Epithelial cell of prostate (primary cell): ENCODE results near the gene OMP.
"Not testable (repeated sequence)": the region's sequence is repeated elsewhere in the genome, so short reads cannot be mapped to it uniquely, and the experiment has no call there.

ENCODE experiments used
- DNase-seq: peaks from one replicate; pipeline ENCODE4 v3.0.0-alpha.2; 2011; ENCODE audit warnings: low read depth, low spot score
- H3K27ac ChIP-seq: fragments of 450-650 bp; 2 replicates; pipeline ENCODE4 v1.5.1; 2017; ENCODE audit warnings: mild to moderate bottlenecking

The OMP gene

GRCh38 chr11:77102246-77103210 lies at the start of gene OMP:
Gene OMP (plus strand): TSS chr11:77102840. CDS start chr11:77102840, 0 bp downstream.
- H3K27ac ChIP-seq: no peak within 1 kb of the TSS
- DNase-seq: no peak

- H3K27ac ChIP-seq: no peak overlapping the region
- DNase-seq: no peak
Observed at GRCh38 chr11:77053217-77054015, 49.2 kb upstream of the OMP start.

GRCh38 chr11:77054084-77054483 lies 48.6 kb upstream of the OMP start:
- H3K27ac ChIP-seq: no peak overlapping the region
- no peak for DNase-seq

- no peak for DNase-seq
- H3K27ac ChIP-seq: no peak overlapping the region
Observed at GRCh38 chr11:77055101-77055561, 47.5 kb upstream of the OMP start.

- DNase-seq: no peak
- no peak overlapping the region for H3K27ac ChIP-seq
Observed at GRCh38 chr11:77055913-77056312, 46.7 kb upstream of the OMP start.

GRCh38 chr11:77056814-77057402 lies 45.7 kb upstream of the OMP start:
- DNase-seq: no peak
- no peak overlapping the region for H3K27ac ChIP-seq

GRCh38 chr11:77057938-77058474 lies 44.6 kb upstream of the OMP start:
- DNase-seq: no peak
- H3K27ac ChIP-seq: no peak overlapping the region

GRCh38 chr11:77058900-77059299 lies 43.7 kb upstream of the OMP start:
- DNase-seq: no peak
- H3K27ac ChIP-seq: no peak overlapping the region

- no peak for DNase-seq
- no peak overlapping the region for H3K27ac ChIP-seq
Observed at GRCh38 chr11:77059806-77060205, 42.8 kb upstream of the OMP start.

GRCh38 chr11:77060234-77060633 lies 42.4 kb upstream of the OMP start:
- no peak overlapping the region for H3K27ac ChIP-seq
- no peak for DNase-seq

GRCh38 chr11:77061258-77061657 lies 41.4 kb upstream of the OMP start:
- not testable (repeated sequence) for H3K27ac ChIP-seq, DNase-seq

- DNase-seq: no peak
- H3K27ac ChIP-seq: no peak overlapping the region
Observed at GRCh38 chr11:77062924-77063323, 39.7 kb upstream of the OMP start.

GRCh38 chr11:77063407-77063806 lies 39.2 kb upstream of the OMP start:
- DNase-seq: no peak
- H3K27ac ChIP-seq: no peak overlapping the region

GRCh38 chr11:77063861-77064260 lies 38.8 kb upstream of the OMP start:
- DNase-seq: no peak
- H3K27ac ChIP-seq: no peak overlapping the region

- DNase-seq: no peak
- H3K27ac ChIP-seq: no peak overlapping the region
Observed at GRCh38 chr11:77064648-77065217, 37.9 kb upstream of the OMP start.

GRCh38 chr11:77065878-77066228 lies 36.8 kb upstream of the OMP start:
- no peak for DNase-seq

GRCh38 chr11:77066229-77067042 lies 36.2 kb upstream of the OMP start, which contains the start of gene CAPN5:
Gene CAPN5 (plus strand): TSS chr11:77066971. CDS start chr11:77084887, 17,916 bp downstream.
- H3K27ac ChIP-seq: peak within 1 kb of the TSS; percentile 52
- DNase-seq: peak; percentile 26

More at GRCh38 chr11:77065878-77066228, 36.8 kb upstream of the OMP start:
- H3K27ac ChIP-seq: peak overlapping the region; percentile 52

GRCh38 chr11:77067861-77068443 lies 34.7 kb upstream of the OMP start:
- no peak for DNase-seq
- no peak overlapping the region for H3K27ac ChIP-seq
